Fibroblast of lung (primary cell): ENCODE results near the gene ALOX12B.

Experiments
- EZH2 ChIP-seq: IDR thresholded peaks from 2 replicates; pipeline ENCODE4 v1.5.1; 2012; ENCODE audit warnings: low read length, control low read depth, mild to moderate bottlenecking; ENCODE audit errors: missing control alignments
- TF ChIP-seq, protein P1 (sequence below), 2 donors: IDR thresholded peaks in 1 of 2; conservative IDR thresholded peaks in 1 of 2; 1 replicate in 1 of 2; 2 replicates in 1 of 2; pipeline ENCODE4 v1.5.1; 2011 to 2012; ENCODE audit warnings: low read length in 2 of 2, control low read depth in 1 of 2, inconsistent platforms in 1 of 2, low read depth in 1 of 2, mild to moderate bottlenecking in 1 of 2

DNA sequence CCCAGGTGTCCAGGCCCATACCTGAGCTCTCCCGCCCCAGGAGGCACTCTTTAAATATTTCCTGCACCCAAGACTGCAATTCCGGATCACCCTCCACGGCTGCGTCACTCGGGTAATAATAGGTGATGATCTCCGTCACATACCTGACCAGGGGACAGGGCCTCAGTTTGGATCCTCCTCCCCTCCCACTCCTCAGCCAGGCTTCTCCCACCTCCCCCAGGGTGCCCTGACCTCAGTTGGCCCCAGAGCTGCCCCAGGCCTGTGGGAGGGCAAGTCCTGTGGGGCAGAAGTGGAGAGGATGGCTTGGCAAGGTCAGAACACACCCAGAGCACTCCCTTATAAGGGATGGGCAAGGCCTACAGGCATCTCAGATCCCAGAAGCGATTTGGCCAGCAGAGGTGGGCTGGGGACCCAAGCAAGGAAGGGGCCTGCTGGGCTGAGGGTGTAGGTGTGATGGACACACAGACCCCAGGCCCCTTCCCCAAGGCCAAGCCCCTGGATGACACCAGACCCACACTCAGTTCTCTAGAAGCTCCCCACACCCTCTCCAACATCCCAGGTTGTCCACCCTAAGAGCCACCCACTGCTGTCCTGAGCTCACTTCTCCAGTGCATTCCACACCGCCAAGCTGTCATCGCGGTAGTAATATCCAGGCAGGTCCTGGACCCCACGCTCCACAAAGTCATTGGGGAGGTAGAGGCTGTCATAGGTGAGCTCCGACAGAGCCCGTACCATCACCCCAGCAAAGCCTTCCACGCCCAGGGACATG is 11.8 kb downstream of the ALOX12B start:
- TF ChIP-seq, protein P1, sequence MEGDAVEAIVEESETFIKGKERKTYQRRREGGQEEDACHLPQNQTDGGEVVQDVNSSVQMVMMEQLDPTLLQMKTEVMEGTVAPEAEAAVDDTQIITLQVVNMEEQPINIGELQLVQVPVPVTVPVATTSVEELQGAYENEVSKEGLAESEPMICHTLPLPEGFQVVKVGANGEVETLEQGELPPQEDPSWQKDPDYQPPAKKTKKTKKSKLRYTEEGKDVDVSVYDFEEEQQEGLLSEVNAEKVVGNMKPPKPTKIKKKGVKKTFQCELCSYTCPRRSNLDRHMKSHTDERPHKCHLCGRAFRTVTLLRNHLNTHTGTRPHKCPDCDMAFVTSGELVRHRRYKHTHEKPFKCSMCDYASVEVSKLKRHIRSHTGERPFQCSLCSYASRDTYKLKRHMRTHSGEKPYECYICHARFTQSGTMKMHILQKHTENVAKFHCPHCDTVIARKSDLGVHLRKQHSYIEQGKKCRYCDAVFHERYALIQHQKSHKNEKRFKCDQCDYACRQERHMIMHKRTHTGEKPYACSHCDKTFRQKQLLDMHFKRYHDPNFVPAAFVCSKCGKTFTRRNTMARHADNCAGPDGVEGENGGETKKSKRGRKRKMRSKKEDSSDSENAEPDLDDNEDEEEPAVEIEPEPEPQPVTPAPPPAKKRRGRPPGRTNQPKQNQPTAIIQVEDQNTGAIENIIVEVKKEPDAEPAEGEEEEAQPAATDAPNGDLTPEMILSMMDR (conservative IDR thresholded peaks at IDR 0.05 in 1 of 2, IDR thresholded peaks at IDR 0.05 in 1 of 2; ENCODE audit: low read depth in 1 of 2, low read length in 2 of 2): no peak
- TF ChIP-seq EZH2: no peak
